ENCODE data around the gene ARL15.

ARL15 gene

DNA sequence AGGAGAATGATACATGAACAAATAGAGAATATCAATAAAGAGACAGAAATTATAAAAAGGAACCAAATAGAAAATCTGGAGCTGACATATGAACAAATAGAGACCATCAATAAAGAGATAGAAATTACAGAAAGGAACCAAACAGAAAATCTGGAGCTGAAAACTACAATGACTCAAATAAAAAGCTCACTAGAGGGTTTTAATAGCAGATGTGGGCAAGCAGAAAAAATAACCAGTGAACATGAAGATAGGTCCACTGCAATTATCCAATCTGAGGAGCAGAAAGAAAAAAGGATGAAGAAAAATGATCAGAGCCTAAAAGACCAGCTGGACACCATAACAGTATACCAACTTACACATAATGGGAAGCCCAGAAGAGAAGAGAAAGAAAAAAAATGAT lies 353.7 kb downstream of the ARL15 start:
- Histone ChIP-seq H3K27ac (ENCODE audit: insufficient read depth in 1 of 2, low read depth in 1 of 2, low read length in 2 of 2, poor library complexity in 1 of 2, severe bottlenecking in 2 of 2) (no peak overlapping the region), H3K9me3 (ENCODE audit: control extremely low read depth in 1 of 5, control insufficient read depth in 4 of 5, insufficient read depth in 2 of 5, low read depth in 1 of 5, low read length in 4 of 5) (peaks cover 4 to 26% (median 9%) of the 10 kb centered on the region in 5 experiments), H3K4me3 (ENCODE audit: control insufficient read depth in 1 of 7, extremely low read depth in 1 of 7, insufficient read depth in 4 of 7, low read depth in 2 of 7, low read length in 6 of 7) (no peak overlapping the region), H3K27me3 (replicated peaks in 2 of 5; ENCODE audit: control insufficient read depth in 4 of 5, insufficient read depth in 5 of 5, low read length in 4 of 5) (no peaks in the 10 kb centered on the region), H3K4me1 (ENCODE audit: control extremely low read depth in 1 of 4, control insufficient read depth in 4 of 4, insufficient read depth in 4 of 4, low read length in 3 of 4) (peaks cover 0 to 11% (median 1%) of the 10 kb centered on the region in 4 experiments), H3K36me3 (ENCODE audit: control insufficient read depth in 4 of 4, insufficient read depth in 4 of 4, low read length in 3 of 4) (no peaks in the 10 kb centered on the region)
- DNase-seq = peak in 2 of 3 donors; percentile 6 to 8
- ChIA-PET CTCF (interaction anchor here (0.7 kb wide), 1 partner anchor 520 kb away, joined by 3 read pairs; no protein-coding TSS in a partner anchor), POLR2A (no interaction called here)

DNA sequence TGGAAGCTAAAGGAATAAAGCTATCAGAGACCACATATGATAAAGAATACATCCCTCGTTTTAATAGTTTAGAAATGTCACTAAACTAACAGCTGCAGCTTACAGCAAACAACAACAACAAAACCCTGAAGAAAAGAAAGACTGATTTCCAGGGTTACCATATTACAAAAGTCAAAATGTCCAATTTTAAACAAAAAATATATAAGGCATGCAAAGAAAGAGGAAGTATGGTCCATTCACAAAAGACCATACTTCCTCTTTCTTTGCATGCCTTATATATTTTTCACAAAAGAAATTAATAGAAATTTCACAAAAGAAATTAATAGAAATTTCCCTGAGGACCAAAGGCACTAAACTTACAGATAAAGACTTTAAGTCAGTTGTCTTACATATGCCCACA lies 354.2 kb downstream of the ARL15 start:
- peaks cover 4 to 26% (median 9%) of the 10 kb centered on the region in 5 experiments for H3K9me3 ChIP-seq (ENCODE audit: control extremely low read depth in 1 of 5, control insufficient read depth in 4 of 5, insufficient read depth in 2 of 5, low read depth in 1 of 5, low read length in 4 of 5)
- DNase-seq = peak in 2 of 3 donors; percentile 43 to 62
- POLR2A ChIA-PET = interaction anchor here (0.6 kb wide), 2 partner anchors 10 to 65 kb away, joined by 3 read pairs; no protein-coding TSS in a partner anchor
- CTCF ChIA-PET = interaction anchor here (0.7 kb wide), 1 partner anchor 519 kb away, joined by 3 read pairs; no protein-coding TSS in a partner anchor
- peaks cover 0 to 11% (median 1%) of the 10 kb centered on the region in 4 experiments for H3K4me1 ChIP-seq (ENCODE audit: control extremely low read depth in 1 of 4, control insufficient read depth in 4 of 4, insufficient read depth in 4 of 4, low read length in 3 of 4)
- no peaks in the 10 kb centered on the region for H3K27me3 ChIP-seq (replicated peaks in 2 of 5; ENCODE audit: control insufficient read depth in 4 of 5, insufficient read depth in 5 of 5, low read length in 4 of 5)
- WGBS (ENCODE audit: insufficient coverage) = no CpG with 5 or more reads among the region's 1 CpG
- H3K27ac ChIP-seq (ENCODE audit: insufficient read depth in 1 of 2, low read depth in 1 of 2, low read length in 2 of 2, poor library complexity in 1 of 2, severe bottlenecking in 2 of 2) = no peak overlapping the region
- no peaks in the 10 kb centered on the region for H3K36me3 ChIP-seq (ENCODE audit: control insufficient read depth in 4 of 4, insufficient read depth in 4 of 4, low read length in 3 of 4)
- H3K4me3 ChIP-seq (ENCODE audit: control insufficient read depth in 1 of 7, extremely low read depth in 1 of 7, insufficient read depth in 4 of 7, low read depth in 2 of 7, low read length in 6 of 7) = no peak overlapping the region

DNA sequence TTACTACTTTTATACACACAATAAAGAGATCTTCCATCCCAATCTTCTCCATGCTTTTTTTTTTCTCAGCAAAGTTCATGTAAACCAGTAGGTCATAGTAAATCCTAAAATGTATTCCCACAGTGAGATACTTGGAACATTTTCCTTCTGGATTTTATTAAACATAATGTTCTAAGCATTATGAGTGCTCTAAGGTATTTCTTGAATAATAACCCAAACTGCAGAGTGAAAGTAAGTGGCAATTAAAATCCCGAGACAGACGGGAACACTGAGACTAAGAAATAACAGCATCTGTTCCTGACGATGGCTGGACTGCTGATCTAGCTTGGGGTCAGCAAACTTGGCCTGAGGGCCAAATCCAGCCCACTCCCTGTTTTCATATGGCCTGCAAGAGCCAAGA lies 359.8 kb downstream of the ARL15 start:
- Histone ChIP-seq H3K36me3 (ENCODE audit: control insufficient read depth in 4 of 4, insufficient read depth in 4 of 4, low read length in 3 of 4) (no peaks in the 10 kb centered on the region), H3K4me3 (ENCODE audit: control insufficient read depth in 1 of 7, extremely low read depth in 1 of 7, insufficient read depth in 4 of 7, low read depth in 2 of 7, low read length in 6 of 7) (no peak overlapping the region), H3K27me3 (replicated peaks in 2 of 5; ENCODE audit: control insufficient read depth in 4 of 5, insufficient read depth in 5 of 5, low read length in 4 of 5) (no peaks in the 10 kb centered on the region), H3K4me1 (ENCODE audit: control extremely low read depth in 1 of 4, control insufficient read depth in 4 of 4, insufficient read depth in 4 of 4, low read length in 3 of 4) (peaks cover 0 to 4% (median under 1%) of the 10 kb centered on the region in 4 experiments), H3K9me3 (ENCODE audit: control extremely low read depth in 1 of 5, control insufficient read depth in 4 of 5, insufficient read depth in 2 of 5, low read depth in 1 of 5, low read length in 4 of 5) (peaks cover 0 to 3% (median 2%) of the 10 kb centered on the region in 5 experiments), H3K27ac (ENCODE audit: insufficient read depth in 1 of 2, low read depth in 1 of 2, low read length in 2 of 2, poor library complexity in 1 of 2, severe bottlenecking in 2 of 2) (no peak overlapping the region)
- DNase-seq = no peak
- CTCF ChIA-PET = no interaction called here
- WGBS (ENCODE audit: insufficient coverage) = 97% methylated on average over 3 of the region's 3 CpGs
- POLR2A ChIA-PET = no interaction called here

DNA sequence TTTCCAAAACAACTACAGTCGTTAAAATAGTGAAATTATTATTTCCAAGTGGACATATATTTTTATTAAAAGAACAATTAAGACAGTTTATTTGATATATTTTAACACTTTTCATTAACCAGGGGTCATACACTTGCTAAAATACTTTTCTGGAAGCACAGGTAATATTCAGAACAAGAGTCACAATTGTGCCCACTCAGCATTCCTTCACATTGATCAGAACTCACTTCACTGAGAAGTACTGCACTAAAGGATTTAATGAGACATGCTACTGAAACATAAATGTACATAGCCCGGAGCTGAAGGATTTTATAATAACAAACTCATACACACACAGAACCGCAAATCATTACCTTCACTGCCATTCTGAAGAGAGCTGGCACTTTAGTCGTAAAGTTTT lies 361.8 kb downstream of the ARL15 start:
- WGBS (ENCODE audit: insufficient coverage) = no CpG with 5 or more reads among the region's 4 CpGs
- POLR2A ChIA-PET = no interaction called here
- Histone ChIP-seq H3K4me3 (ENCODE audit: control insufficient read depth in 1 of 7, extremely low read depth in 1 of 7, insufficient read depth in 4 of 7, low read depth in 2 of 7, low read length in 6 of 7) (no peak overlapping the region), H3K27me3 (replicated peaks in 2 of 5; ENCODE audit: control insufficient read depth in 4 of 5, insufficient read depth in 5 of 5, low read length in 4 of 5) (no peaks in the 10 kb centered on the region), H3K27ac (ENCODE audit: insufficient read depth in 1 of 2, low read depth in 1 of 2, low read length in 2 of 2, poor library complexity in 1 of 2, severe bottlenecking in 2 of 2) (no peak overlapping the region), H3K9me3 (ENCODE audit: control extremely low read depth in 1 of 5, control insufficient read depth in 4 of 5, insufficient read depth in 2 of 5, low read depth in 1 of 5, low read length in 4 of 5) (no peaks in the 10 kb centered on the region), H3K36me3 (ENCODE audit: control insufficient read depth in 4 of 4, insufficient read depth in 4 of 4, low read length in 3 of 4) (no peaks in the 10 kb centered on the region), H3K4me1 (ENCODE audit: control extremely low read depth in 1 of 4, control insufficient read depth in 4 of 4, insufficient read depth in 4 of 4, low read length in 3 of 4) (no peaks in the 10 kb centered on the region)
- CTCF ChIA-PET = no interaction called here
- no peak for DNase-seq

DNA sequence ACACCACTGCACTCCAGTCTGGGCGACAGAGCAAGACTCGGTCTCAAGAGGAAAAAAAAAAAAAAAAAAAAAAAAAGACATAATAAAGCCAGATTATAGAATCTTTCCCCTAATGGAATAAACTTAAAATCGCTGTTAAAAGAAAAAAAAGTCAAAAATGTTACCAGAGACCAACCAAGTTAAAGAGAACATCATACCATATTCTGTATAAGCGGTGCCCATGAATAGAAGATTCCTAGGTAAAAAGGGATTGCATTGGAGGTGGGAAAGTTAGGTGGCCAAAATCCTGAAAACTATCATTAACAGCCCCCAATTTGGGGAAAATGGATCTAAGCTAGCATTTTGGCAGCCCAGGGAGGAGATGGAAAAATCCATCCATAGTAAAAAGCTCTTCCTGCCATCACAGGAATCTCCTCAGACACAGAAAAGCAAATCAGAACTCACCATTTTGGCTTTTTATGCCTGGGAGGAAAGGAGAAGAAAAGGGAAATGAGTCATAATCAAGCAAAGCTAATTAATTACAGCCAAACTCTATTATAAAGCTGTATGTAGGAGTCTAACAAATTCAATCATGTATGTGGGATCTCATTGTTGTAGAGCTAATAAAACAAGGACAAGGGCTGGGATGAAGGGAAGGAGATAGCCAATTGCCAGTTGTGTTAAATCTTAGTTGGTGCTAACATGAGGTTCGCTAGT lies 363.8 kb downstream of the ARL15 start:
- no peaks in the 10 kb centered on the region for H3K9me3 ChIP-seq (ENCODE audit: control extremely low read depth in 1 of 5, control insufficient read depth in 4 of 5, insufficient read depth in 2 of 5, low read depth in 1 of 5, low read length in 4 of 5)
- POLR2A ChIA-PET = interaction anchor here (0.6 kb wide), 1 partner anchor 9 kb away, joined by 3 read pairs; no protein-coding TSS in a partner anchor
- H3K36me3 ChIP-seq (ENCODE audit: control insufficient read depth in 4 of 4, insufficient read depth in 4 of 4, low read length in 3 of 4) = no peaks in the 10 kb centered on the region
- CTCF ChIA-PET = interaction anchor here (0.6 kb wide), 1 partner anchor 20 kb away, joined by 5 read pairs; no protein-coding TSS in a partner anchor
- no peak for DNase-seq
- H3K4me3 ChIP-seq (ENCODE audit: control insufficient read depth in 1 of 7, extremely low read depth in 1 of 7, insufficient read depth in 4 of 7, low read depth in 2 of 7, low read length in 6 of 7) = no peak overlapping the region
- no CpG with 5 or more reads among the region's 5 CpGs for WGBS (ENCODE audit: insufficient coverage)
- H3K4me1 ChIP-seq (ENCODE audit: control extremely low read depth in 1 of 4, control insufficient read depth in 4 of 4, insufficient read depth in 4 of 4, low read length in 3 of 4) = no peaks in the 10 kb centered on the region
- no peaks in the 10 kb centered on the region for H3K27me3 ChIP-seq (replicated peaks in 2 of 5; ENCODE audit: control insufficient read depth in 4 of 5, insufficient read depth in 5 of 5, low read length in 4 of 5)
- no peak overlapping the region for H3K27ac ChIP-seq (ENCODE audit: insufficient read depth in 1 of 2, low read depth in 1 of 2, low read length in 2 of 2, poor library complexity in 1 of 2, severe bottlenecking in 2 of 2)

DNA sequence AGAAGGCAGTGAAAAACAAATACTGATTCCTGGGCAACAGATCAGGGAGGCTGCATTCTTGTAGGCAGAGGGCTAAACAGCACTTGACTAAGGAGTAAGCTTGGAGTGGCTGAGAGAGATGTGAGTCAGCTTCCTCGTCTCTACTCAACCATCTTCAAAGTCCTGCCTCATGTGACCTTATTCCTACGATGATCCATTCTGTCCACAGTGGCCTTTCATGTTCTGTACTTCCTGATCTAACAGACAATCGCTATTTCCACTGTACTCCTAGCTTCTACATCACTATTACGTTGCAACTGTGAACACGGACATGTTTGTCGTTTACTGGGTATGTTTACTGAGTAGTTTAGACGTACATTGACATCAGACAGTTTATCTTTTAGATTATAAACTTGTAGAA lies 365.4 kb downstream of the ARL15 start:
- ChIA-PET CTCF (no interaction called here), POLR2A (no interaction called here)
- 95% methylated on average over 3 of the region's 7 CpGs for WGBS (ENCODE audit: insufficient coverage)
- Histone ChIP-seq H3K36me3 (ENCODE audit: control insufficient read depth in 4 of 4, insufficient read depth in 4 of 4, low read length in 3 of 4) (no peaks in the 10 kb centered on the region), H3K4me1 (ENCODE audit: control extremely low read depth in 1 of 4, control insufficient read depth in 4 of 4, insufficient read depth in 4 of 4, low read length in 3 of 4) (no peaks in the 10 kb centered on the region), H3K27me3 (replicated peaks in 2 of 5; ENCODE audit: control insufficient read depth in 4 of 5, insufficient read depth in 5 of 5, low read length in 4 of 5) (no peaks in the 10 kb centered on the region), H3K27ac (ENCODE audit: insufficient read depth in 1 of 2, low read depth in 1 of 2, low read length in 2 of 2, poor library complexity in 1 of 2, severe bottlenecking in 2 of 2) (no peak overlapping the region), H3K4me3 (ENCODE audit: control insufficient read depth in 1 of 7, extremely low read depth in 1 of 7, insufficient read depth in 4 of 7, low read depth in 2 of 7, low read length in 6 of 7) (no peak overlapping the region), H3K9me3 (ENCODE audit: control extremely low read depth in 1 of 5, control insufficient read depth in 4 of 5, insufficient read depth in 2 of 5, low read depth in 1 of 5, low read length in 4 of 5) (no peaks in the 10 kb centered on the region)
- no peak for DNase-seq

DNA sequence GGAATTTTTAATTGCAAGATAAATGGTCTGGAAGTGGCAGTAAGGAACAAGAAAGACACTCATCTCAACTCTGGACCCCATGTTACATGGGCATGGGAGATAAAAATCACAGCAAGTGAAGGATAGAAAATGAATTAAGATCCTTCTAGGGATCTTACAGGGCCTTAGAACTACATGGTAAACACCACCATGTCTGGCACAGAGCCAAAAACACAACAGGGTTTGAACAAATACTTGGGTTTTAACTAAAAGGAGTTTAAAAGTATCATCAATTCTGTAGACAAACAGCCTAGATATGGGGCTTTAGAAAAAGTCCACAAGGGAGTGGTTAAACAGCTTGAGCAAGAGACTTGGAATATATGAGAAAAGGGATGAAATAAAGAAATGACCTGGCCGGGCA lies 366.4 kb downstream of the ARL15 start:
- H3K36me3 ChIP-seq (ENCODE audit: control insufficient read depth in 4 of 4, insufficient read depth in 4 of 4, low read length in 3 of 4) = no peaks in the 10 kb centered on the region
- POLR2A ChIA-PET = no interaction called here
- DNase-seq = no peak
- no peaks in the 10 kb centered on the region for H3K9me3 ChIP-seq (ENCODE audit: control extremely low read depth in 1 of 5, control insufficient read depth in 4 of 5, insufficient read depth in 2 of 5, low read depth in 1 of 5, low read length in 4 of 5)
- CTCF ChIA-PET = no interaction called here
- no peak overlapping the region for H3K27ac ChIP-seq (ENCODE audit: insufficient read depth in 1 of 2, low read depth in 1 of 2, low read length in 2 of 2, poor library complexity in 1 of 2, severe bottlenecking in 2 of 2)
- H3K27me3 ChIP-seq (replicated peaks in 2 of 5; ENCODE audit: control insufficient read depth in 4 of 5, insufficient read depth in 5 of 5, low read length in 4 of 5) = no peaks in the 10 kb centered on the region
- no CpG with 5 or more reads among the region's 1 CpG for WGBS (ENCODE audit: insufficient coverage)
- H3K4me1 ChIP-seq (ENCODE audit: control extremely low read depth in 1 of 4, control insufficient read depth in 4 of 4, insufficient read depth in 4 of 4, low read length in 3 of 4) = no peaks in the 10 kb centered on the region
- H3K4me3 ChIP-seq (ENCODE audit: control insufficient read depth in 1 of 7, extremely low read depth in 1 of 7, insufficient read depth in 4 of 7, low read depth in 2 of 7, low read length in 6 of 7) = no peak overlapping the region
